ENCODE measurements around the gene COIL. TPM values are rescaled to one million over a fixed set of nuclear protein-coding genes. Genes with fewer than 3 reads are reported as not detected.

COIL gene
- total and polyA plus RNA-seq, 2 of the 13 experiments (the other 11 are each of a cell fraction or from before 2014, with no cell fraction given) = 8.1 to 29.4 TPM

GRCh38 chr17:56909742-56910508, 50.9 kb downstream of the COIL start (continued):
- TF ChIP-seq ZMAT5 (CRISPR knock-in tag; IDR thresholded peaks at IDR 0.05; ENCODE audit: borderline replicate concordance, low read depth) (no peak), ZNF329 (CRISPR knock-in tag; IDR thresholded peaks at IDR 0.05; ENCODE audit: low read depth) (no peak), ZBTB26 (CRISPR knock-in tag; IDR thresholded peaks at IDR 0.05; ENCODE audit: borderline replicate concordance) (no peak), RNF2 (conservative IDR thresholded peaks at IDR 0.05; ENCODE audit: low read depth) (no peak), PREB (CRISPR knock-in tag; IDR thresholded peaks at IDR 0.05) (no peak), ZBTB33 (CRISPR knock-in tag; IDR thresholded peaks at IDR 0.05) (no peak), ZBTB46 (CRISPR knock-in tag; IDR thresholded peaks at IDR 0.05; ENCODE audit: borderline replicate concordance) (no peak), EED (CRISPR knock-in tag; IDR thresholded peaks at IDR 0.05) (no peak), MAFK (conservative IDR thresholded peaks at IDR 0.05 in 1 of 2, IDR thresholded peaks at IDR 0.05 in 1 of 2; ENCODE audit: low read length in 2 of 2) (no peak), ZNF296 (CRISPR knock-in tag; conservative IDR thresholded peaks at IDR 0.05) (no peak), ZFAT (CRISPR knock-in tag; conservative IDR thresholded peaks at IDR 0.05) (no peak), SNAPC4 (CRISPR knock-in tag; IDR thresholded peaks at IDR 0.05) (no peak), ZNF790 (CRISPR knock-in tag; IDR thresholded peaks at IDR 0.05; ENCODE audit: borderline replicate concordance) (0 out of 2 replicates have a peak, but pooled peaks have one; percentile 11)
